ENCODE results near the gene USP53.

USP53 gene

DNA sequence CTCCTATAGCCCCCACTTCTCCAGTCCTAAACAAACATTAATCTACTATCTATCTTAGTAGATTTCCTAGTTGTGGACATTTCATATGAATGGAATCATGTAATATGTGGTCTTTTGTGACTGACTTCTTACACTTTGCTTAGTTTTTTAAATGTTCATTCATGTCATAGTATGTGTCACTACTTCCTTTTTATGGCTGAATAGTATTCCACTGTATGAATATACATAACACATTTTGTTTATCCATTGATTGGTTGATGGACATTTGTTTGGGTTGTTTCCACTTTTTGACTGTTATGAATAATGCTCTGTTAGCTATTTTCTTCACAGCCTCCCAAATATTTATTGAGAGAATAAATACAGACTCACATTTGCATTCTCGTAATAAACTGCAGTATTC is 19.8 kb downstream of the USP53 start:
- H3K4me3 ChIP-seq (ENCODE audit: low read depth, low read length), result no peak overlapping the region
- DNase-seq (ENCODE audit: low read depth, low spot score), result no peak
- in situ Hi-C loops (cut with HindIII; ENCODE audit: low sequenced_read_pairs), result no loop called here
- TF ChIP-seq, protein P1, sequence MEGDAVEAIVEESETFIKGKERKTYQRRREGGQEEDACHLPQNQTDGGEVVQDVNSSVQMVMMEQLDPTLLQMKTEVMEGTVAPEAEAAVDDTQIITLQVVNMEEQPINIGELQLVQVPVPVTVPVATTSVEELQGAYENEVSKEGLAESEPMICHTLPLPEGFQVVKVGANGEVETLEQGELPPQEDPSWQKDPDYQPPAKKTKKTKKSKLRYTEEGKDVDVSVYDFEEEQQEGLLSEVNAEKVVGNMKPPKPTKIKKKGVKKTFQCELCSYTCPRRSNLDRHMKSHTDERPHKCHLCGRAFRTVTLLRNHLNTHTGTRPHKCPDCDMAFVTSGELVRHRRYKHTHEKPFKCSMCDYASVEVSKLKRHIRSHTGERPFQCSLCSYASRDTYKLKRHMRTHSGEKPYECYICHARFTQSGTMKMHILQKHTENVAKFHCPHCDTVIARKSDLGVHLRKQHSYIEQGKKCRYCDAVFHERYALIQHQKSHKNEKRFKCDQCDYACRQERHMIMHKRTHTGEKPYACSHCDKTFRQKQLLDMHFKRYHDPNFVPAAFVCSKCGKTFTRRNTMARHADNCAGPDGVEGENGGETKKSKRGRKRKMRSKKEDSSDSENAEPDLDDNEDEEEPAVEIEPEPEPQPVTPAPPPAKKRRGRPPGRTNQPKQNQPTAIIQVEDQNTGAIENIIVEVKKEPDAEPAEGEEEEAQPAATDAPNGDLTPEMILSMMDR (IDR thresholded peaks at IDR 0.05; ENCODE audit: low read depth, low read length), result no peak

DNA sequence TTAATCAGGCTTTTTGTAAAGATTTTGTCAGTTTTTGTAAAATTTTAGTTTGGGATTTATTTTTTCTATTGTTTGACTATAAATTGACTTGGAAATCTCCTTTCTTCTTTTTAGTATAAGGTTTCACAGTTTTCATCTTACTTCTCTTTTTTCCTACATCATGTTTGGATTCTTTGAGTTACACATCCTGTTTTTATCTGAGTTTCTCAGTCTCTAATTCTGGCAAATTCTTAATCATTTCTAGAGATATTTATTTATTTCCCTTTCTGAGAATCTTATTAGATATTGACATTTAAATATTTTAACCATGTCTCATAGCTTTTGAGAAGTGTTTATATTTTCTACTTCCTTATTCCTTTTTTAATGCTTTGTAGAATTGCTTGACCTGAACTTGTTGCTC is 20.7 kb downstream of the USP53 start:
- in situ Hi-C loops (cut with HindIII; ENCODE audit: low sequenced_read_pairs), result no loop called here
- no peak overlapping the region for H3K4me3 ChIP-seq (ENCODE audit: low read depth, low read length)
- TF ChIP-seq, protein P1 (IDR thresholded peaks at IDR 0.05; ENCODE audit: low read depth, low read length), result no peak
- DNase-seq (ENCODE audit: low read depth, low spot score), result peak; percentile 5

DNA sequence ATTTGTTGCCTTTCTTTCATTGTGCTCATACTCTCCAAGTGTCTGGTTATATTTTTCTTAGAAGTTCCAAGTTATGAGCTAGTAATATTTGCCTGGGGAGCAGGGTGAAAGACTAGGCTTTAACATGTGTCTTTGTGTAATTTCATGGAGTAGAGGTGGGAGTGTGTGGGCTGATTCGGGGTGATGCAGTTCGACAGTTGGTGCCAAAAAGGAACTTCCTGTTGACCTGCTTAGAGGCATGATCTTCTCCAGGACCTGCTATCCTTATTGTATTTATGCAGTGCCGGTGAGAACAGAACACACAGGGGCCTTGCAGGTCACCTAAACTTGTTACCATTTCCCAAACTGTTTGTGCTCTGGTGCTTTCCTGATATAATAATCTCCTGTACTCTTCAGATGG is 21.2 kb downstream of the USP53 start:
- TF ChIP-seq, protein P1 (IDR thresholded peaks at IDR 0.05; ENCODE audit: low read depth, low read length), result no peak

DNA sequence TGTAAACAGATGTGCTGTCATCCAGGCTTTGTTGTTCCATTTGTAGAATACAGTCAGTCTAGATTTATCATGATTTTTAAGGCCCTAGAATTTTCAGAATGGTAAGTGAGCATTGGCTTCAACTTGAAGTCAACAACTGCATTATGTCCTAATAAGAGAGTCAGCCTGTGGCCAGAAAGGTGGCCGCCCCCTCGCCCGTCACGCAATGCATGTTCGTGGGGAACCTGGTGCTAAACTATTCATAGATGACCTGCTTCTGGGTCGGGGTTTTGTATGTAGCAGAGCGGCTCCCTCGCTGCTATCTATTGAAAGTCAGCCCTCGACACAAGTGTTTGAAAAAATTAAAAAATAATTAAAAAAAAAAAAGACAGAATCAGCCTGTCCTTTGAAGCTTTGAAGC is 24.7 kb downstream of the USP53 start:
- TF ChIP-seq, protein P1 (IDR thresholded peaks at IDR 0.05; ENCODE audit: low read depth, low read length), result no peak
- DNase-seq (ENCODE audit: low read depth, low spot score), result no peak
- no peak overlapping the region for H3K4me3 ChIP-seq (ENCODE audit: low read depth, low read length)
- in situ Hi-C loops (cut with HindIII; ENCODE audit: low sequenced_read_pairs), result no loop called here

More for the DNA sequence above, 21.2 kb downstream of the USP53 start:
- in situ Hi-C loops (cut with HindIII; ENCODE audit: low sequenced_read_pairs), result no loop called here
- no peak for DNase-seq (ENCODE audit: low read depth, low spot score)
- no peak overlapping the region for H3K4me3 ChIP-seq (ENCODE audit: low read depth, low read length)

DNA sequence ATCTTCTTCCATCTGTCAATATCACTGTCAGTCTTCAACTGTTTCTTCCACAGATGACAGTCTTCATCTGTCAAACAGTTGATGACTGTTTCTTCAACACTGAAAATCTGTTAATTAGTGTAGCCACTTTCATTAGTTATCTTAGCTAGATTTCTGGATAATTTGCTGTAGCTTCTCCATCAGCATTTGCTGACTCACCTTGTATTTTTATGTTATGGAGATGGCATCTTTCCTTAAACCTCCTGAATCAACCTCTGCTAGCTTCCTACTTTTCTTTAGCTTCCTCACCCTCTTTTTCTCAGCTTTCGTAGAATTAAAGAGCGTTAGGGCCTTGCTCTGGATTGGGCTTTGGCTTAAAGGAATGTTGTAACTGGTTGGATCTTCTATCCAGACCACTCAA is 25.1 kb downstream of the USP53 start:
- in situ Hi-C loops (cut with HindIII; ENCODE audit: low sequenced_read_pairs), result no loop called here
- no peak for DNase-seq (ENCODE audit: low read depth, low spot score)
- TF ChIP-seq, protein P1 (IDR thresholded peaks at IDR 0.05; ENCODE audit: low read depth, low read length), result no peak
- H3K4me3 ChIP-seq (ENCODE audit: low read depth, low read length), result no peak overlapping the region

DNA sequence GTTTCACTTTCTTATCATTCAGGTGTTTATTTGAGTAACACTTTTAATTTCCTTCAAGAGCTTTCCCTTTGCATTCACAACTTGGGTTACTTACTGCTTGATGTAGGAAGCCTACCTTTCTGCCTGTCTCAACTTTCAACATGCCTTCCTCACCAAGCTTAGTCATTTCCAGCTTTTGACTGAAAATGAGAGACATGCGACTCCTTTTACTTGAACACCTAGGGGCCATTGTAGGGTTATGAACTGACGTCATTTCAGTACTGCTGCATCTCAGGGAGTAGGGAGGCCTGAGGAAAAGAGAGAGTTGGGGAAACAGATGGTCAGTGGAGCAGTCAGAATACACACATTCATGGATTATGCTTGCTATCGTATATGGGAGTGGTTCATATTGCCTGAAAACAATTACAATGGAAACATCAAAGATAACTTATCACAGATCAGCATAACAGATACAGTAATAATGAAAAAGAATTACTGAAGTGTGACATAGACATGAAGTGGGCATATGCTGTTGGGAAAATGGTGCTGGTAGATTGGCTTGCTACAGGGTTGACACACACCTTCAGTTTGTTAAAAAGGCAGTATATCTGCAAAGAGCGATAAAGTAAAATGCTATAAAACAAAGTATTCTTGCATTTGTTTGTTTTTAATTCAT is 25.7 kb downstream of the USP53 start:
- no peak for DNase-seq (ENCODE audit: low read depth, low spot score)
- H3K4me3 ChIP-seq (ENCODE audit: low read depth, low read length), result no peak overlapping the region
- TF ChIP-seq, protein P1 (IDR thresholded peaks at IDR 0.05; ENCODE audit: low read depth, low read length), result no peak
- in situ Hi-C loops (cut with HindIII; ENCODE audit: low sequenced_read_pairs), result no loop called here
